Hepatocyte (in vitro differentiated cells): Measurements from ENCODE around the gene PTPRO. TPM values are rescaled to one million over a fixed set of nuclear protein-coding genes. Genes with fewer than 3 reads are reported as not detected.

Source experiments
- DNase-seq: peaks from one replicate; pipeline ENCODE4 v3.0.0-alpha.2; 2016; ENCODE audit warnings: low spot score
- H2AFZ ChIP-seq: fragments of 200-600 bp; sonication (generic); 2 replicates; pipeline ENCODE4 v1.6.0; 2016; ENCODE audit warnings: antibody characterized with exemption, mild to moderate bottlenecking
- H3K27ac ChIP-seq: fragments of 200-600 bp; sonication (generic); 2 replicates; pipeline ENCODE4 v1.5.1; 2016; ENCODE audit warnings: mild to moderate bottlenecking
- H3K27me3 ChIP-seq: fragments of 200-600 bp; sonication (generic); 2 replicates; pipeline ENCODE4 v1.6.1; 2016
- H3K36me3 ChIP-seq: fragments of 200-600 bp; sonication (generic); replicated peaks from 2 replicates; pipeline ENCODE4 v1.5.1; 2016; ENCODE audit warnings: low read depth; ENCODE audit not compliant: insufficient read depth
- H3K4me1 ChIP-seq: fragments of 200-600 bp; sonication (generic); 2 replicates; pipeline ENCODE4 v1.5.1; 2016; ENCODE audit warnings: mild to moderate bottlenecking, moderate library complexity; ENCODE audit not compliant: insufficient read depth
- H3K4me2 ChIP-seq: fragments of 200-600 bp; sonication (generic); 2 replicates; pipeline ENCODE4 v1.6.0; 2016
- H3K4me3 ChIP-seq: fragments of 200-600 bp; sonication (generic); 2 replicates; pipeline ENCODE4 v1.5.1; 2016; ENCODE audit warnings: mild to moderate bottlenecking
- H3K79me2 ChIP-seq: fragments of 200-600 bp; sonication (generic); 2 replicates; pipeline ENCODE4 v1.6.0; 2017; ENCODE audit warnings: mild to moderate bottlenecking
- H3K9me2 ChIP-seq: fragments of 200-600 bp; sonication (generic); replicated peaks from 2 replicates; pipeline ENCODE4 v1.6.0; 2017; ENCODE audit warnings: mild to moderate bottlenecking; ENCODE audit not compliant: insufficient read depth
- H3K9me3 ChIP-seq: fragments of 200-600 bp; sonication (generic); 2 replicates; pipeline ENCODE4 v1.5.1; 2016; ENCODE audit warnings: low read depth, mild to moderate bottlenecking
- H4K20me1 ChIP-seq: fragments of 200-600 bp; sonication (generic); 2 replicates; pipeline ENCODE4 v1.6.0; 2016; ENCODE audit warnings: mild to moderate bottlenecking; ENCODE audit not compliant: insufficient read depth, poor library complexity, severe bottlenecking
- EZH2 ChIP-seq: fragments of 200-600 bp; sonication (generic); IDR thresholded peaks from 2 replicates; pipeline ENCODE4 v1.6.1; 2016; ENCODE audit warnings: antibody characterized with exemption, mild to moderate bottlenecking, borderline replicate concordance
- EZH2phosphoT487 ChIP-seq: fragments of 200-600 bp; sonication (generic); IDR thresholded peaks from one replicate; pipeline ENCODE4 v1.6.1; 2018; ENCODE audit warnings: antibody characterized with exemption, mild to moderate bottlenecking, low read depth, moderate library complexity; ENCODE audit not compliant: unreplicated experiment, severe bottlenecking
- WGBS: methylation state at CpG from one replicate; pipeline ENCODE4 v1.1.6; 2016; ENCODE audit warnings: low lambda C conversion rate; ENCODE audit errors: missing lambda C conversion rate; 5-methylcytosine and 5-hydroxymethylcytosine counted together
- polyA plus RNA-seq: library from polyadenylated mRNA; unstranded; fragments of >200 nt; fragmentation: Nextera tagmentation; extraction: Ambion mirVana; gene quantifications from 2 replicates; pipeline ENCODE4 v1.2.1, GENCODE V29; 2016
- total RNA-seq: library from RNA; depleted of rRNA; stranded (reverse); fragments of >200 nt; gene quantifications from 2 replicates; pipeline ENCODE4 v1.2.3, GENCODE V29; 2014
- TF ChIP-seq, protein P1 (sequence below): fragments of 200-600 bp; sonication (generic); IDR thresholded peaks from 2 replicates; pipeline ENCODE4 v1.5.1; 2016; ENCODE audit warnings: antibody characterized with exemption, mild to moderate bottlenecking; ENCODE audit not compliant: poor library complexity

PTPRO gene
- total and polyA plus RNA-seq, 2 experiments from 2014 or later, result 0.60 to 0.65 TPM

DNA sequence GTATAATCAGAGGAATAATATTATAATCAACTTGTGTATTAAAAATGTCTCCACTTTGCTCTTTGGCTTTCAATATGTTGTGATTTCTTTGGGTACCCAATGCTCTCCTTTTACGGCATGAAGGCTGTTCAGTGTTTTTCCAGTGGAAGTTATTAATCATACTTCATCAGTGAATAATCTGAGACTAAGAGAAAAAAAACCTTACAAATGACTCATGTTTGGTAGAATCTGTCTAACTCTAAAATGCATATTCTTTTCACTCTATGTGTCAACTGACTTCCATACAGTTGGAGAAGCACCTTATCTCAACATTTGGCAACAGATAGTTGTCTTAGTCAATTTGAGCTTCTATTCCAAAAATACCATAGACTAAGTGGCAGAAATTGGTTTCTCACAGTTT lies 82.2 kb downstream of the PTPRO start:
- TF ChIP-seq, protein P1, sequence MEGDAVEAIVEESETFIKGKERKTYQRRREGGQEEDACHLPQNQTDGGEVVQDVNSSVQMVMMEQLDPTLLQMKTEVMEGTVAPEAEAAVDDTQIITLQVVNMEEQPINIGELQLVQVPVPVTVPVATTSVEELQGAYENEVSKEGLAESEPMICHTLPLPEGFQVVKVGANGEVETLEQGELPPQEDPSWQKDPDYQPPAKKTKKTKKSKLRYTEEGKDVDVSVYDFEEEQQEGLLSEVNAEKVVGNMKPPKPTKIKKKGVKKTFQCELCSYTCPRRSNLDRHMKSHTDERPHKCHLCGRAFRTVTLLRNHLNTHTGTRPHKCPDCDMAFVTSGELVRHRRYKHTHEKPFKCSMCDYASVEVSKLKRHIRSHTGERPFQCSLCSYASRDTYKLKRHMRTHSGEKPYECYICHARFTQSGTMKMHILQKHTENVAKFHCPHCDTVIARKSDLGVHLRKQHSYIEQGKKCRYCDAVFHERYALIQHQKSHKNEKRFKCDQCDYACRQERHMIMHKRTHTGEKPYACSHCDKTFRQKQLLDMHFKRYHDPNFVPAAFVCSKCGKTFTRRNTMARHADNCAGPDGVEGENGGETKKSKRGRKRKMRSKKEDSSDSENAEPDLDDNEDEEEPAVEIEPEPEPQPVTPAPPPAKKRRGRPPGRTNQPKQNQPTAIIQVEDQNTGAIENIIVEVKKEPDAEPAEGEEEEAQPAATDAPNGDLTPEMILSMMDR, result no peak
- TF ChIP-seq EZH2 (no peak), EZH2phosphoT487 (no peak)
- H3K27me3 ChIP-seq, result no peaks in the 10 kb centered on the region
- H2AFZ ChIP-seq, result no peak overlapping the region

DNA sequence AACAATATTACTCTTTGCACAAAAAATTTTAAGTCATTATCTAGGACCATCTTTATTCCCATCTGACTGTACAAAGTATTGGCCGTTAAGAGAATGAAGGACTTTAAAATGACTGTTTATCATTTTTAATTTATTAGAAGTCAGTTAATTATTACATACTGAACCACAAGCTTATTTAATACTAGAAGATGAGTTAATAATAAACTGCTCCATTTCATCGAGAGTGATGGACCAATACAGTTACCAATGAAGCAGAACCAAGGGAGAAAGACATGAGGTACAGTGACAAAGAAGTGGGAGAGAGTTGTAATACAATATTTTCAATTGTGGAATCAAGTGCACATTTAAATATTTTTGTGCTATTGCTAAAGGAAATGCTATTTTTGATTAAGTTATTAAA lies 83.3 kb downstream of the PTPRO start:
- no peaks in the 10 kb centered on the region for H3K27me3 ChIP-seq
- no peak for DNase-seq
- 89% methylated on average over 2 of the region's 2 CpGs for WGBS
- TF ChIP-seq EZH2phosphoT487 (no peak), EZH2 (no peak)
- TF ChIP-seq, protein P1, result no peak
- no peak overlapping the region for H3K27ac ChIP-seq
- H4K20me1 ChIP-seq, result no peaks in the 10 kb centered on the region
- H2AFZ ChIP-seq, result no peak overlapping the region
- H3K36me3 ChIP-seq, result no peaks in the 10 kb centered on the region
- no peak overlapping the region for H3K4me3 ChIP-seq
- H3K9me3 ChIP-seq, result no peaks in the 10 kb centered on the region
- H3K9me2 ChIP-seq, result no peaks in the 10 kb centered on the region
- H3K79me2 ChIP-seq, result no peaks in the 10 kb centered on the region
- no peak overlapping the region for H3K4me2 ChIP-seq
- H3K4me1 ChIP-seq, result no peaks in the 10 kb centered on the region

More for the DNA sequence above, 82.2 kb downstream of the PTPRO start:
- no peak overlapping the region for H3K4me3 ChIP-seq
- no peaks in the 10 kb centered on the region for H3K4me1 ChIP-seq
- H3K9me3 ChIP-seq, result no peaks in the 10 kb centered on the region
- H3K79me2 ChIP-seq, result no peaks in the 10 kb centered on the region
- WGBS, result 0% methylated on average over 1 of the region's 1 CpG
- H3K9me2 ChIP-seq, result no peaks in the 10 kb centered on the region
- H4K20me1 ChIP-seq, result no peaks in the 10 kb centered on the region
- H3K36me3 ChIP-seq, result no peaks in the 10 kb centered on the region
- no peak overlapping the region for H3K27ac ChIP-seq
- no peak overlapping the region for H3K4me2 ChIP-seq
- DNase-seq, result no peak

DNA sequence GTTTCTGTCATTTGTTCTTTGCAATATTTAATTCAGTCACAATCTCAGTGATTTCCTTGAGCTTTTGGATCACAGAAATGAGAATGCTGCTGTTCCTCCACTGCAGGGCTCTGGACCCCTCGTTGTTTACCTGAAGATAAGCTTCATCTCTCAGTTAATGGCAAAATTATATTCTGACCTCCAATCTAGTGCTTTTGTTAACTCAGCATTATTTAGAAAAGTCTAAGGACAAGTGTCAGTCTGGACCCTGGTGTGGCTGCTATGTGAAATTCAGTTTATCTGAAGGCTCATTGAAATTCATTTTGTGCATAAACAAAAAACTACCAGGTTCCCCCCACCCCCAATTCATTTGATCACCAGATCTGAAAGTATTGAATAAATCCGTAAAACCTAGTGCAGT lies 84.7 kb downstream of the PTPRO start:
- no peak overlapping the region for H3K4me2 ChIP-seq
- H3K4me1 ChIP-seq, result no peaks in the 10 kb centered on the region
- TF ChIP-seq EZH2phosphoT487 (no peak), EZH2 (no peak)
- TF ChIP-seq, protein P1, result no peak
- no peaks in the 10 kb centered on the region for H3K36me3 ChIP-seq
- H3K9me2 ChIP-seq, result no peaks in the 10 kb centered on the region
- H3K9me3 ChIP-seq, result no peaks in the 10 kb centered on the region
- H3K79me2 ChIP-seq, result no peaks in the 10 kb centered on the region
- DNase-seq, result no peak
- WGBS, result 85% methylated on average over 2 of the region's 2 CpGs
- no peaks in the 10 kb centered on the region for H3K27me3 ChIP-seq
- H2AFZ ChIP-seq, result no peak overlapping the region
- H4K20me1 ChIP-seq, result no peaks in the 10 kb centered on the region
- H3K4me3 ChIP-seq, result no peak overlapping the region
- H3K27ac ChIP-seq, result no peak overlapping the region

DNA sequence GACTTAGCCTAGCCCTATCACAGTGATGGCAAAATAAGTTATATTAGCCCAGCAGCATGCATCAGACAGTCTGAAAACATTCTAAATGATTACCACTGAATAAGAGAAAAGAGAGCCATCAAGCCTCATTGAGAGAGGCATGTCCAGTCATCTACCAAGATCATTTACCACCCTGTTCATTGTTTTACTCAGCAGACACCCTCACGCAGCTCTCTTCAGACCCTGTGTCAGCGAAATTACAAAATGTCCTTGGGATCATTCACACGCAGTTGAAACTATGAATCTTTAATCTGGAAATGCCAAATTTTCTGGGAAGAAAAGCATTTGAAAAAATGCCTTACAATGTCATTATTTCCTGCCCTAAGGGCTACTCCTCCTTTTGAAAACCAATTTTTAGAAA lies 89.5 kb downstream of the PTPRO start:
- DNase-seq, result no peak
- Histone ChIP-seq H3K27me3 (no peaks in the 10 kb centered on the region), H3K4me3 (no peak overlapping the region), H3K9me2 (no peaks in the 10 kb centered on the region), H3K4me1 (no peaks in the 10 kb centered on the region), H3K79me2 (no peaks in the 10 kb centered on the region), H3K9me3 (no peaks in the 10 kb centered on the region), H3K36me3 (no peaks in the 10 kb centered on the region), H3K4me2 (no peak overlapping the region), H3K27ac (no peak overlapping the region), H4K20me1 (no peaks in the 10 kb centered on the region), H2AFZ (no peak overlapping the region)
- WGBS, result 83% methylated on average over 3 of the region's 3 CpGs
- TF ChIP-seq, protein P1, result no peak
- no peak for TF ChIP-seq EZH2
- no peak for TF ChIP-seq EZH2phosphoT487
